HEK293 (cell line): ENCODE results near the gene PUM1.

ENCODE experiments used
- CTCF ChIA-PET: fragments of 350-600 bp; formaldehyde crosslinking; extraction: SDS; loops from one replicate; lab custom pipeline; 2021; ENCODE audit warnings: antibody characterized with exemption; lab: Yijun Ruan, JAX
- POLR2A ChIA-PET: fragments of 300-600 bp; formaldehyde crosslinking; extraction: SDS; loops from one replicate; lab custom pipeline; 2020; ENCODE audit warnings: antibody characterized with exemption, inconsistent platforms; lab: Yijun Ruan, JAX
- H3K27ac ChIP-seq: fragments of 200-500 bp; sonication (Bioruptor generic); 2 replicates; pipeline ENCODE4 v1.5.1; 2014; ENCODE audit warnings: low read depth, low read length, control low read depth, inconsistent platforms; ENCODE audit errors: extremely low read depth
- H3K36me3 ChIP-seq, 2 experiments: fragments of 200-500 bp in 1 of 2; sonication (Bioruptor generic) in 1 of 2; 1 replicate in 1 of 2; 2 replicates in 1 of 2; pipeline ENCODE4 v1.5.1; 2014 to 2017; ENCODE audit warnings: inconsistent platforms in 2 of 2, low read length in 2 of 2; ENCODE audit not compliant: control insufficient read depth in 2 of 2, insufficient read depth in 1 of 2
- H3K4me1 ChIP-seq: fragments of 200-500 bp; sonication (Bioruptor generic); 2 replicates; pipeline ENCODE4 v1.5.1; 2014; ENCODE audit warnings: mild to moderate bottlenecking, low read length, inconsistent platforms; ENCODE audit not compliant: control insufficient read depth, insufficient read depth
- H3K4me3 ChIP-seq: 2 replicates; pipeline ENCODE4 v1.5.1; 2011; ENCODE audit warnings: low read depth, mild to moderate bottlenecking, control low read depth, low read length, moderate library complexity
- H3K9me3 ChIP-seq: fragments of 200-500 bp; sonication (Bioruptor generic); 2 replicates; pipeline ENCODE4 v1.5.1; 2014; ENCODE audit warnings: low read depth, low read length, inconsistent platforms; ENCODE audit not compliant: control insufficient read depth, insufficient read depth
- BCL11A ChIP-seq: fragments of 450-650 bp; formaldehyde crosslinking; IDR thresholded peaks from 2 replicates; pipeline ENCODE4 v1.5.1; 2016; ENCODE audit warnings: low read depth, missing biosample characterization, missing genetic modification characterization
- HIC1 ChIP-seq: fragments of 450-650 bp; formaldehyde crosslinking; IDR thresholded peaks from 2 replicates; pipeline ENCODE4 v1.5.1; 2016; ENCODE audit warnings: missing biosample characterization, missing genetic modification characterization
- SCRT2 ChIP-seq: fragments of 450-650 bp; formaldehyde crosslinking; IDR thresholded peaks from 2 replicates; pipeline ENCODE4 v1.5.1; 2016; ENCODE audit warnings: missing biosample characterization, missing genetic modification characterization
- WT1 ChIP-seq: fragments of 450-650 bp; formaldehyde crosslinking; IDR thresholded peaks from 2 replicates; pipeline ENCODE4 v1.5.1; 2016; ENCODE audit warnings: missing biosample characterization, missing genetic modification characterization
- YY2 ChIP-seq: fragments of 450-650 bp; formaldehyde crosslinking; IDR thresholded peaks from 2 replicates; pipeline ENCODE4 v1.5.1; 2016; ENCODE audit warnings: missing biosample characterization, missing genetic modification characterization
- ZBTB11 ChIP-seq: fragments of 450-650 bp; formaldehyde crosslinking; conservative IDR thresholded peaks from 2 replicates; pipeline ENCODE4 v1.5.1; 2016; ENCODE audit warnings: low read depth, missing biosample characterization, missing genetic modification characterization
- ZBTB49 ChIP-seq: fragments of 450-650 bp; formaldehyde crosslinking; IDR thresholded peaks from 2 replicates; pipeline ENCODE4 v1.5.1; 2016; ENCODE audit warnings: missing biosample characterization, missing genetic modification characterization, low read depth
- ZEB2 ChIP-seq: fragments of 450-650 bp; formaldehyde crosslinking; IDR thresholded peaks from 2 replicates; pipeline ENCODE4 v1.5.1; 2016; ENCODE audit warnings: missing biosample characterization, missing genetic modification characterization
- ZNF10 ChIP-seq: fragments of 450-650 bp; formaldehyde crosslinking; IDR thresholded peaks from 2 replicates; pipeline ENCODE4 v1.5.1; 2017; ENCODE audit warnings: missing biosample characterization, missing genetic modification characterization
- ZNF174 ChIP-seq: fragments of 450-650 bp; formaldehyde crosslinking; IDR thresholded peaks from 2 replicates; pipeline ENCODE4 v1.5.0; 2017; ENCODE audit warnings: missing biosample characterization, mild to moderate bottlenecking, missing genetic modification characterization
- ZNF223 ChIP-seq: fragments of 450-650 bp; formaldehyde crosslinking; IDR thresholded peaks from 2 replicates; pipeline ENCODE4 v1.5.1; 2016; ENCODE audit warnings: missing biosample characterization, missing genetic modification characterization
- ZNF248 ChIP-seq: fragments of 450-650 bp; formaldehyde crosslinking; IDR thresholded peaks from 2 replicates; pipeline ENCODE4 v1.5.1; 2017; ENCODE audit warnings: missing biosample characterization, missing genetic modification characterization
- ZNF548 ChIP-seq: fragments of 450-650 bp; formaldehyde crosslinking; IDR thresholded peaks from 2 replicates; pipeline ENCODE4 v1.5.1; 2016; ENCODE audit warnings: missing biosample characterization, missing genetic modification characterization
- ZNF549 ChIP-seq: fragments of 450-650 bp; IDR thresholded peaks from 2 replicates; pipeline ENCODE4 v1.5.1; 2018; ENCODE audit warnings: missing biosample characterization, missing genetic modification characterization, mild to moderate bottlenecking, inconsistent platforms, moderate library complexity
- ZNF555 ChIP-seq: fragments of 450-650 bp; formaldehyde crosslinking; conservative IDR thresholded peaks from 2 replicates; pipeline ENCODE4 v1.5.1; 2017; ENCODE audit warnings: missing biosample characterization, mild to moderate bottlenecking, missing genetic modification characterization, inconsistent platforms
- ZNF610 ChIP-seq: fragments of 450-650 bp; formaldehyde crosslinking; IDR thresholded peaks from 2 replicates; pipeline ENCODE4 v1.5.1; 2016; ENCODE audit warnings: missing biosample characterization, missing genetic modification characterization, borderline replicate concordance
- ZNF664 ChIP-seq: fragments of 450-650 bp; formaldehyde crosslinking; IDR thresholded peaks from 2 replicates; pipeline ENCODE4 v1.5.1; 2016; ENCODE audit warnings: missing biosample characterization, missing genetic modification characterization
- TF ChIP-seq, protein P1 (sequence below): fragments of 450-650 bp; formaldehyde crosslinking; IDR thresholded peaks from 2 replicates; pipeline ENCODE4 v1.5.1; 2016; ENCODE audit warnings: missing biosample characterization, missing genetic modification characterization, borderline replicate concordance
- TF ChIP-seq, protein P2 (sequence below): fragments of 450-650 bp; formaldehyde crosslinking; IDR thresholded peaks from 2 replicates; pipeline ENCODE4 v1.5.1; 2016; ENCODE audit warnings: missing biosample characterization, missing genetic modification characterization

PUM1 gene

GRCh38 chr1:30928789-30929134 is 136.8 kb downstream of the PUM1 start (continued):
- TF ChIP-seq HIC1 (tag by site-specific recombination) (no peak), ZBTB49 (tag by site-specific recombination) (no peak), ZNF610 (tag by site-specific recombination) (no peak)

- Histone ChIP-seq H3K36me3 (peaks cover 0 to 24% of the 10 kb centered on the region in 2 experiments; a peak in 1 of 3 replicates), H3K27ac (no peak overlapping the region), H3K4me1 (no peaks in the 10 kb centered on the region), H3K9me3 (no peaks in the 10 kb centered on the region), H3K4me3 (no peak overlapping the region)
- ChIA-PET POLR2A (interaction anchor here (1.0 kb wide), 1 partner anchor 145 kb away, joined by 3 read pairs; no protein-coding TSS in a partner anchor), CTCF (interaction anchor here (0.6 to 7.5 kb wide), 20 partner anchors 9 to 982 kb away, joined by 3 to 66 read pairs (median 5); no protein-coding TSS in a partner anchor)
- TF ChIP-seq YY2 (tag by site-specific recombination) (no peak), ZNF549 (tag by site-specific recombination) (no peak), BCL11A (tag by site-specific recombination) (no peak), ZBTB11 (tag by site-specific recombination) (no peak), ZNF174 (no peak), SCRT2 (tag by site-specific recombination) (no peak), ZNF248 (tag by site-specific recombination) (no peak), ZNF555 (no peak), ZNF223 (tag by site-specific recombination) (no peak), WT1 (tag by site-specific recombination) (no peak), ZNF10 (tag by site-specific recombination) (no peak), ZNF664 (no peak), ZEB2 (no peak), ZNF548 (tag by site-specific recombination) (no peak)
- TF ChIP-seq, protein P1, sequence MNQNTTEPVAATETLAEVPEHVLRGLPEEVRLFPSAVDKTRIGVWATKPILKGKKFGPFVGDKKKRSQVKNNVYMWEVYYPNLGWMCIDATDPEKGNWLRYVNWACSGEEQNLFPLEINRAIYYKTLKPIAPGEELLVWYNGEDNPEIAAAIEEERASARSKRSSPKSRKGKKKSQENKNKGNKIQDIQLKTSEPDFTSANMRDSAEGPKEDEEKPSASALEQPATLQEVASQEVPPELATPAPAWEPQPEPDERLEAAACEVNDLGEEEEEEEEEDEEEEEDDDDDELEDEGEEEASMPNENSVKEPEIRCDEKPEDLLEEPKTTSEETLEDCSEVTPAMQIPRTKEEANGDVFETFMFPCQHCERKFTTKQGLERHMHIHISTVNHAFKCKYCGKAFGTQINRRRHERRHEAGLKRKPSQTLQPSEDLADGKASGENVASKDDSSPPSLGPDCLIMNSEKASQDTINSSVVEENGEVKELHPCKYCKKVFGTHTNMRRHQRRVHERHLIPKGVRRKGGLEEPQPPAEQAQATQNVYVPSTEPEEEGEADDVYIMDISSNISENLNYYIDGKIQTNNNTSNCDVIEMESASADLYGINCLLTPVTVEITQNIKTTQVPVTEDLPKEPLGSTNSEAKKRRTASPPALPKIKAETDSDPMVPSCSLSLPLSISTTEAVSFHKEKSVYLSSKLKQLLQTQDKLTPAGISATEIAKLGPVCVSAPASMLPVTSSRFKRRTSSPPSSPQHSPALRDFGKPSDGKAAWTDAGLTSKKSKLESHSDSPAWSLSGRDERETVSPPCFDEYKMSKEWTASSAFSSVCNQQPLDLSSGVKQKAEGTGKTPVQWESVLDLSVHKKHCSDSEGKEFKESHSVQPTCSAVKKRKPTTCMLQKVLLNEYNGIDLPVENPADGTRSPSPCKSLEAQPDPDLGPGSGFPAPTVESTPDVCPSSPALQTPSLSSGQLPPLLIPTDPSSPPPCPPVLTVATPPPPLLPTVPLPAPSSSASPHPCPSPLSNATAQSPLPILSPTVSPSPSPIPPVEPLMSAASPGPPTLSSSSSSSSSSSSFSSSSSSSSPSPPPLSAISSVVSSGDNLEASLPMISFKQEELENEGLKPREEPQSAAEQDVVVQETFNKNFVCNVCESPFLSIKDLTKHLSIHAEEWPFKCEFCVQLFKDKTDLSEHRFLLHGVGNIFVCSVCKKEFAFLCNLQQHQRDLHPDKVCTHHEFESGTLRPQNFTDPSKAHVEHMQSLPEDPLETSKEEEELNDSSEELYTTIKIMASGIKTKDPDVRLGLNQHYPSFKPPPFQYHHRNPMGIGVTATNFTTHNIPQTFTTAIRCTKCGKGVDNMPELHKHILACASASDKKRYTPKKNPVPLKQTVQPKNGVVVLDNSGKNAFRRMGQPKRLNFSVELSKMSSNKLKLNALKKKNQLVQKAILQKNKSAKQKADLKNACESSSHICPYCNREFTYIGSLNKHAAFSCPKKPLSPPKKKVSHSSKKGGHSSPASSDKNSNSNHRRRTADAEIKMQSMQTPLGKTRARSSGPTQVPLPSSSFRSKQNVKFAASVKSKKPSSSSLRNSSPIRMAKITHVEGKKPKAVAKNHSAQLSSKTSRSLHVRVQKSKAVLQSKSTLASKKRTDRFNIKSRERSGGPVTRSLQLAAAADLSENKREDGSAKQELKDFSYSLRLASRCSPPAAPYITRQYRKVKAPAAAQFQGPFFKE (tag by site-specific recombination): no peak
- TF ChIP-seq, protein P2, sequence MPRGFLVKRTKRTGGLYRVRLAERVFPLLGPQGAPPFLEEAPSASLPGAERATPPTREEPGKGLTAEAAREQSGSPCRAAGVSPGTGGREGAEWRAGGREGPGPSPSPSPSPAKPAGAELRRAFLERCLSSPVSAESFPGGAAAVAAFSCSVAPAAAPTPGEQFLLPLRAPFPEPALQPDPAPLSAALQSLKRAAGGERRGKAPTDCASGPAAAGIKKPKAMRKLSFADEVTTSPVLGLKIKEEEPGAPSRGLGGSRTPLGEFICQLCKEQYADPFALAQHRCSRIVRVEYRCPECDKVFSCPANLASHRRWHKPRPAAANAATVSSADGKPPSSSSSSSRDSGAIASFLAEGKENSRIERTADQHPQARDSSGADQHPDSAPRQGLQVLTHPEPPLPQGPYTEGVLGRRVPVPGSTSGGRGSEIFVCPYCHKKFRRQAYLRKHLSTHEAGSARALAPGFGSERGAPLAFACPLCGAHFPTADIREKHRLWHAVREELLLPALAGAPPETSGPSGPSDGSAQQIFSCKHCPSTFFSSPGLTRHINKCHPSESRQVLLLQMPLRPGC (tag by site-specific recombination): no peak
These were observed 137.3 kb downstream of the PUM1 start for GRCh38 chr1:30928171-30928570.
